Parathyroid adenoma (tissue), 2 donors: Measurements from ENCODE around the gene ZBTB9.

Experiments used
- H2AFZ ChIP-seq: fragments of 300-600 bp; sonication (generic); one replicate; pipeline ENCODE4 v1.7.0; 2017; ENCODE audit warnings: antibody characterized with exemption, mild to moderate bottlenecking
- H3K27ac ChIP-seq: fragments of 300-600 bp; sonication (generic); one replicate; pipeline ENCODE4 v1.7.0; 2017
- H3K27me3 ChIP-seq: fragments of 300-600 bp; sonication (generic); one replicate; pipeline ENCODE4 v1.7.0; 2017; ENCODE audit warnings: low read length; ENCODE audit not compliant: control insufficient read depth, insufficient read depth
- H3K36me3 ChIP-seq: fragments of 300-600 bp; sonication (generic); one replicate; pipeline ENCODE4 v1.7.0; 2017; ENCODE audit warnings: low read length; ENCODE audit not compliant: control insufficient read depth, insufficient read depth
- H3K4me1 ChIP-seq: fragments of 300-600 bp; sonication (generic); one replicate; pipeline ENCODE4 v1.7.0; 2017; ENCODE audit warnings: control low read depth
- H3K4me2 ChIP-seq: fragments of 300-600 bp; sonication (generic); one replicate; pipeline ENCODE4 v1.7.0; 2017; ENCODE audit warnings: low read length
- H3K4me3 ChIP-seq: fragments of 300-600 bp; sonication (generic); one replicate; pipeline ENCODE4 v1.7.0; 2017; ENCODE audit warnings: low read depth, low read length
- H3K79me2 ChIP-seq: fragments of 300-600 bp; sonication (generic); one replicate; pipeline ENCODE4 v1.7.0; 2017; ENCODE audit warnings: control low read depth
- H3K9ac ChIP-seq: fragments of 300-600 bp; sonication (generic); one replicate; pipeline ENCODE4 v1.7.0; 2017; ENCODE audit warnings: mild to moderate bottlenecking
- H3K9me3 ChIP-seq: fragments of 300-600 bp; sonication (generic); one replicate; pipeline ENCODE4 v1.7.0; 2017; ENCODE audit warnings: low read length; ENCODE audit not compliant: control insufficient read depth
- CTCF ChIP-seq: fragments of 300-600 bp; sonication (generic); IDR thresholded peaks from one replicate; pipeline ENCODE4 v1.7.0; 2017; ENCODE audit warnings: antibody characterized with exemption, mild to moderate bottlenecking
- donor health status: primary hyperparathyroidism.

ZBTB9 gene

GRCh38 chr6:33412140-33413009 lies 42.0 kb upstream of the ZBTB9 start:
- H3K9ac ChIP-seq, result no peak overlapping the region
- H3K4me3 ChIP-seq, result no peak overlapping the region

GRCh38 chr6:33413241-33414120 lies 40.9 kb upstream of the ZBTB9 start:
- Histone ChIP-seq H3K36me3 (no peaks in the 10 kb centered on the region), H3K27me3 (no peaks in the 10 kb centered on the region), H3K9ac (no peak overlapping the region), H3K4me1 (peaks cover 13% of the 10 kb centered on the region), H3K79me2 (peaks cover 11% of the 10 kb centered on the region), H3K27ac (no peak overlapping the region), H2AFZ (no peak overlapping the region), H3K4me2 (no peak overlapping the region), H3K9me3 (no peaks in the 10 kb centered on the region), H3K4me3 (no peak overlapping the region)
- no peak for TF ChIP-seq CTCF

More at GRCh38 chr6:33412140-33413009, 42.0 kb upstream of the ZBTB9 start:
- Histone ChIP-seq H3K4me1 (peaks cover 11% of the 10 kb centered on the region), H3K9me3 (no peaks in the 10 kb centered on the region), H3K4me2 (no peak overlapping the region), H3K27ac (peak overlapping the region; percentile 97), H3K27me3 (no peaks in the 10 kb centered on the region), H3K79me2 (peaks cover 11% of the 10 kb centered on the region), H2AFZ (no peak overlapping the region), H3K36me3 (no peaks in the 10 kb centered on the region)
- no peak for TF ChIP-seq CTCF

GRCh38 chr6:33414592-33415271 lies 39.6 kb upstream of the ZBTB9 start:
- H3K9ac ChIP-seq, result no peak overlapping the region
- no peaks in the 10 kb centered on the region for H3K9me3 ChIP-seq
- H2AFZ ChIP-seq, result no peak overlapping the region
- no peaks in the 10 kb centered on the region for H3K27me3 ChIP-seq
- TF ChIP-seq CTCF, result no peak
- H3K79me2 ChIP-seq, result peaks cover 20% of the 10 kb centered on the region
- H3K4me3 ChIP-seq, result no peak overlapping the region
- no peak overlapping the region for H3K27ac ChIP-seq
- no peak overlapping the region for H3K4me2 ChIP-seq
- H3K36me3 ChIP-seq, result no peaks in the 10 kb centered on the region
- peaks cover 25% of the 10 kb centered on the region for H3K4me1 ChIP-seq

GRCh38 chr6:33415831-33416230 lies 38.5 kb upstream of the ZBTB9 start:
- Histone ChIP-seq H3K79me2 (peaks cover 20% of the 10 kb centered on the region), H3K4me3 (no peak overlapping the region), H3K27ac (no peak overlapping the region), H3K4me2 (no peak overlapping the region), H3K9me3 (no peaks in the 10 kb centered on the region), H3K4me1 (peaks cover 28% of the 10 kb centered on the region), H3K36me3 (no peaks in the 10 kb centered on the region), H3K27me3 (no peaks in the 10 kb centered on the region), H2AFZ (no peak overlapping the region), H3K9ac (no peak overlapping the region)
- TF ChIP-seq CTCF, result no peak
